Neural cell (in vitro differentiated cells): ENCODE measurements around the gene RCC2.

Experiments used
- CTCF ChIP-seq: fragments of 450-650 bp; IDR thresholded peaks from 2 replicates; pipeline ENCODE4 v1.5.1; 2014; ENCODE audit warnings: antibody characterized with exemption, mild to moderate bottlenecking, moderate library complexity; ENCODE audit not compliant: poor library complexity, severe bottlenecking
- EP300 ChIP-seq: fragments of 450-650 bp; conservative IDR thresholded peaks from 2 replicates; pipeline ENCODE4 v1.6.1; 2014; ENCODE audit warnings: antibody characterized with exemption, mild to moderate bottlenecking, moderate library complexity; ENCODE audit not compliant: poor library complexity, severe bottlenecking
- EZH2 ChIP-seq: fragments of 200-600, 300-800 bp; shearing (Covaris generic), sonication (generic); IDR thresholded peaks from 2 replicates; pipeline ENCODE4 v1.6.1; 2014; ENCODE audit warnings: antibody characterized with exemption, low read length, borderline replicate concordance, mild to moderate bottlenecking; ENCODE audit not compliant: insufficient read depth, poor library complexity, severe bottlenecking
- MXI1 ChIP-seq: fragments of 450-650 bp; conservative IDR thresholded peaks from 2 replicates; pipeline ENCODE4 v1.6.1; 2014; ENCODE audit warnings: antibody characterized with exemption, mild to moderate bottlenecking; ENCODE audit not compliant: poor library complexity, severe bottlenecking
- POLR2AphosphoS5 ChIP-seq: IDR thresholded peaks from 2 replicates; pipeline ENCODE4 v1.6.1; 2012
- RAD21 ChIP-seq: fragments of 450-650 bp; conservative IDR thresholded peaks from 2 replicates; pipeline ENCODE4 v1.6.1; 2014; ENCODE audit warnings: antibody characterized with exemption, mild to moderate bottlenecking, moderate library complexity
- REST ChIP-seq: IDR thresholded peaks from 2 replicates; pipeline ENCODE4 v1.6.1; 2012; ENCODE audit warnings: borderline replicate concordance
- SMC3 ChIP-seq: fragments of 450-650 bp; conservative IDR thresholded peaks from 2 replicates; pipeline ENCODE4 v1.6.1; 2014; ENCODE audit warnings: antibody characterized with exemption, mild to moderate bottlenecking, moderate library complexity; ENCODE audit not compliant: poor library complexity
- TAF1 ChIP-seq: IDR thresholded peaks from 2 replicates; pipeline ENCODE4 v1.6.1; 2012; ENCODE audit warnings: low read depth

GRCh38 chr1:17452686-17453085 lies 13.2 kb upstream of the RCC2 start:
- TF ChIP-seq CTCF: no peak
- no peak for TF ChIP-seq REST
- TF ChIP-seq RAD21: no peak
- TF ChIP-seq POLR2AphosphoS5: no peak
- no peak for TF ChIP-seq EZH2
- TF ChIP-seq MXI1: no peak
- no peak for TF ChIP-seq EP300
- TF ChIP-seq TAF1: no peak
- TF ChIP-seq SMC3: no peak
